K562 (cell line): ENCODE measurements around the gene DKK1. TPM values are rescaled to one million over a fixed set of nuclear protein-coding genes. Genes with fewer than 3 reads are reported as not detected.

Experiments
- ATAC-seq: fragments of 200-7000 bp; cut with Tn5 transposase; 3 replicates; pipeline ENCODE4 v1.9.1; 2020; ENCODE audit warnings: moderate library complexity
- BruUV-seq: library from RNA; stranded (reverse); fragments of 400-500 nt; replicated peaks from 2 replicates; lab custom pipeline; 2021; lab: Mats Ljungman, UMichigan
- CTCF ChIA-PET: fragments of 300-600 bp; formaldehyde crosslinking; extraction: SDS; loops from one replicate; lab custom pipeline; 2021; ENCODE audit warnings: low intra/inter-chr PET ratio; lab: Yijun Ruan, JAX
- POLR2A ChIA-PET: fragments of 300-600, 350-650 bp; sonication (Branson Sonifier 250); formaldehyde crosslinking; extraction: SDS; loops from one replicate; lab custom pipeline; 2021; ENCODE audit warnings: antibody characterized with exemption, inconsistent platforms; lab: Yijun Ruan, JAX
- DNase-seq, 4 experiments: peaks; one replicate each; pipeline versions ENCODE4 v3.0.0 to v3.0.0-alpha.2; 2011 to 2018; ENCODE audit warnings: low spot score in 3 of 4, mixed read lengths in 3 of 4; ENCODE audit errors: extremely low read depth in 1 of 4
- FAIRE-seq: peaks from 2 replicates; lab custom pipeline; 2011; peaks lifted over from hg19 to GRCh38; lab: Jason Lieb, UNC
- H2AFZ ChIP-seq: 2 replicates; pipeline ENCODE4 v1.6.0; 2011; ENCODE audit warnings: low read depth, low read length, control low read depth, inconsistent platforms
- H3K27ac ChIP-seq: fragments of 200-600 bp; 3 replicates; pipeline ENCODE4 v1.8.0; 2011; ENCODE audit warnings: low read depth, mild to moderate bottlenecking, control low read depth, inconsistent platforms, low read length, moderate library complexity, mixed read lengths; ENCODE audit errors: extremely low read depth
- H3K27me3 ChIP-seq, 2 experiments: fragments of 300-600 bp in 1 of 2; 2 replicates in 1 of 2; 3 replicates in 1 of 2; pipeline versions ENCODE4 v1.6.0 to v1.8.0; 2011; ENCODE audit warnings: inconsistent platforms in 2 of 2, low read length in 2 of 2, mild to moderate bottlenecking in 1 of 2, mixed read lengths in 1 of 2, moderate library complexity in 1 of 2; ENCODE audit not compliant: control insufficient read depth in 2 of 2, insufficient read depth in 2 of 2
- H3K36me3 ChIP-seq: fragments of 300-600 bp; 3 replicates; pipeline ENCODE4 v1.8.0; 2011; ENCODE audit warnings: mild to moderate bottlenecking, low read length, inconsistent platforms; ENCODE audit not compliant: control insufficient read depth, insufficient read depth
- H3K4me1 ChIP-seq, 2 experiments: fragments of 200-600 bp in 1 of 2; replicated peaks in 1 of 2; 2 replicates in 1 of 2; 3 replicates in 1 of 2; pipeline versions ENCODE4 v1.5.1 to v1.8.0; 2011; ENCODE audit warnings: inconsistent platforms in 2 of 2, low read length in 2 of 2, mild to moderate bottlenecking in 1 of 2, mixed read lengths in 1 of 2, moderate library complexity in 1 of 2; ENCODE audit not compliant: control insufficient read depth in 2 of 2, insufficient read depth in 2 of 2
- H3K4me2 ChIP-seq: 2 replicates; pipeline ENCODE4 v1.6.1; 2011; ENCODE audit warnings: low read length, control low read depth, inconsistent platforms, mixed read lengths; ENCODE audit not compliant: insufficient read depth
- H3K4me3 ChIP-seq: fragments of 200-600 bp; sonication (generic), shearing (Covaris generic); 2 replicates; pipeline ENCODE4 v1.5.1; 2016; ENCODE audit warnings: control low read depth, inconsistent platforms
- H3K79me2 ChIP-seq: fragments of 200-600 bp; 3 replicates; pipeline ENCODE4 v1.8.0; 2011; ENCODE audit warnings: low read length, inconsistent platforms; ENCODE audit not compliant: control insufficient read depth, insufficient read depth
- H3K9ac ChIP-seq, 2 experiments: 2 replicates each; pipeline versions ENCODE4 v1.6.0 to v1.6.1; 2011; ENCODE audit warnings: low read depth in 2 of 2, low read length in 2 of 2, control low read depth in 1 of 2, inconsistent platforms in 1 of 2, mild to moderate bottlenecking in 1 of 2, mixed read lengths in 1 of 2; ENCODE audit not compliant: insufficient read depth in 1 of 2
- H3K9me1 ChIP-seq: one replicate; pipeline ENCODE4 v1.6.0; 2011; ENCODE audit warnings: inconsistent platforms, mild to moderate bottlenecking, low read length, moderate library complexity; ENCODE audit not compliant: control insufficient read depth, insufficient read depth
- H3K9me3 ChIP-seq: replicated peaks from 2 replicates; pipeline ENCODE4 v1.5.1; 2011; ENCODE audit warnings: low read depth, low read length, inconsistent platforms; ENCODE audit not compliant: control insufficient read depth, insufficient read depth
- H4K20me1 ChIP-seq: replicated peaks from 2 replicates; pipeline ENCODE4 v1.6.1; 2011; ENCODE audit warnings: low read length, inconsistent platforms, mixed read lengths; ENCODE audit not compliant: control insufficient read depth, insufficient read depth
- BACH1 ChIP-seq: fragments of 200-800 bp; sonication (Bioruptor generic); IDR thresholded peaks from 2 replicates; pipeline ENCODE4 v1.6.1; 2016; ENCODE audit warnings: missing genetic modification characterization, missing compliant biosample characterization
- CLOCK ChIP-seq: fragments of 250-450 bp; sonication (Bioruptor Pico); IDR thresholded peaks from 2 replicates; pipeline ENCODE4 v1.4.0; 2020; ENCODE audit warnings: mild to moderate bottlenecking, moderate library complexity, borderline replicate concordance
- DLX4 ChIP-seq: fragments of 250-450 bp; sonication (Bioruptor Pico); IDR thresholded peaks from 2 replicates; pipeline ENCODE4 v1.6.1; 2021; ENCODE audit warnings: mild to moderate bottlenecking
- HDAC1 ChIP-seq, 2 experiments: fragments of 450-650 bp; IDR thresholded peaks; 2 replicates each; pipeline ENCODE4 v1.6.1; 2016 to 2017; ENCODE audit warnings: inconsistent platforms in 1 of 2, mild to moderate bottlenecking in 1 of 2, moderate library complexity in 1 of 2
- HDGF ChIP-seq: fragments of 450-650 bp; IDR thresholded peaks from 2 replicates; pipeline ENCODE4 v1.6.1; 2016
- MLX ChIP-seq, 2 experiments: fragments of 450-650 bp in 1 of 2; sonication (generic) in 1 of 2; formaldehyde crosslinking; conservative IDR thresholded peaks; 2 replicates each; pipeline versions ENCODE4 v1.4.0 to v1.8.1; 2020 to 2022; ENCODE audit warnings: mild to moderate bottlenecking in 1 of 2, missing genetic modification reagents in 1 of 2
- NFE2 ChIP-seq: IDR thresholded peaks from 2 replicates; pipeline ENCODE4 v1.6.1; 2014; ENCODE audit warnings: antibody characterized with exemption, low read depth
- RBM39 ChIP-seq: fragments of 200-400 bp; formaldehyde crosslinking; optimal IDR thresholded peaks from 2 replicates; pipeline ENCODE3; 2018; ENCODE audit warnings: low read depth, low read length
- SMARCC2 ChIP-seq: fragments of 450-650 bp; IDR thresholded peaks from 2 replicates; pipeline ENCODE4 v1.6.1; 2017; ENCODE audit warnings: antibody characterized with exemption, moderate library complexity, mild to moderate bottlenecking, low read depth
- SRSF1 ChIP-seq: fragments of 200-400 bp; formaldehyde crosslinking; IDR thresholded peaks from 2 replicates; pipeline ENCODE4 v1.6.1; 2017; ENCODE audit warnings: mild to moderate bottlenecking, low read depth, low read length, moderate library complexity
- TCF7 ChIP-seq: sonication (generic); IDR thresholded peaks from 2 replicates; pipeline ENCODE4 v1.6.1; 2016; ENCODE audit warnings: antibody characterized with exemption, borderline replicate concordance
- WGBS: fragments of 100-300 bp; shearing (Covaris generic); methylation state at CpG from one replicate; pipeline ENCODE4 v1.1.6; 2016; ENCODE audit warnings: low coverage, mixed read lengths; ENCODE audit not compliant: insufficient coverage; ENCODE audit errors: missing lambda C conversion rate; 5-methylcytosine and 5-hydroxymethylcytosine counted together
- in situ Hi-C: fragments of 300-500 bp; cut with MboI; formaldehyde crosslinking; loops from 4 replicates; pipeline ENCODE4 v1.15.0; 2018; ENCODE audit warnings: inconsistent platforms, mixed read lengths
- intact Hi-C: fragments of 100-400 bp; cut with micrococcal nuclease; formaldehyde crosslinking; loops from 2 replicates; pipeline ENCODE4 v1.14.2; 2022
- polyA plus RNA-seq, 8 experiments: library from polyadenylated mRNA; depleted of rRNA in 4 of 8; stranded (reverse) in 5 of 8; unstranded in 3 of 8; fragments of >200 nt; fragmentation: Nextera tagmentation in 2 of 8; fragmentation: Illumina TruSeq in 1 of 8; extraction: Ambion mirVana in 2 of 8; extraction: Trizol in 1 of 8; gene quantifications; 2 replicates each; pipeline versions ENCODE4 v1.2.1 to v1.2.3, GENCODE V29; 2011 to 2014; ENCODE audit warnings: inconsistent platforms in 1 of 8, missing spikeins in 1 of 8
- total RNA-seq, 7 experiments: library from RNA; depleted of rRNA in 6 of 7; stranded (reverse); fragments of >200 nt in 6 of 7; fragmentation: Illumina TruSeq in 2 of 7; extraction: Trizol in 2 of 7; gene quantifications; 2 replicates each; pipeline versions ENCODE4 v1.2.1 to v1.2.3, GENCODE V29; 2011 to 2021; ENCODE audit warnings: low replicate concordance in 1 of 7

The DKK1 gene
- total and polyA plus RNA-seq, 9 of the 15 experiments (the other 6 are each of a cell fraction or from before 2014, with no cell fraction given) = 0.13 TPM; not detected in 8

- peaks cover 0 to 3% of the 10 kb centered on the region in 2 experiments; a peak in 1 of 5 replicates for H3K4me1 ChIP-seq
- no peaks in the 10 kb centered on the region for H4K20me1 ChIP-seq
- 0% methylated on average over 5 of the region's 5 CpGs for whole genome bisulfite sequencing
- no peaks in the 10 kb centered on the region for H3K79me2 ChIP-seq
- H3K36me3 ChIP-seq = no peaks in the 10 kb centered on the region
- POLR2A ChIA-PET = interaction anchor here (1.1 kb wide), 1 partner anchor 81 kb away, joined by 3 read pairs; no protein-coding TSS in a partner anchor
- no peaks in the 10 kb centered on the region for H3K9me1 ChIP-seq
- TF ChIP-seq HDGF (no peak), TCF7 (no peak), CLOCK (CRISPR knock-in tag) (no peak), RBM39 (no peak), NFE2 (no peak), DLX4 (CRISPR knock-in tag) (no peak), HDAC1 (IDR thresholded peaks at IDR 0.05) (no peak), BACH1 (no peak), SMARCC2 (no peak), SRSF1 (no peak), MLX (CRISPR knock-in tag; conservative IDR thresholded peaks at IDR 0.05) (no peak)
- H3K9ac ChIP-seq = no peak overlapping the region
- H3K27ac ChIP-seq = no peak overlapping the region
- in situ Hi-C loops (no loop called here), intact Hi-C loops (no loop called here)
- no peaks in the 10 kb centered on the region for H3K27me3 ChIP-seq
- CTCF ChIA-PET = no interaction called here
- no peak for ATAC-seq
- H3K4me2 ChIP-seq = no peak overlapping the region
- FAIRE-seq = no peak
- DNase-seq = no peak
- no peak overlapping the region for H3K4me3 ChIP-seq
- BruUV-seq = no TSS peak
- H3K9me3 ChIP-seq = no peaks in the 10 kb centered on the region; the same call in 1 of the 2 replicates
- H2AFZ ChIP-seq = no peak overlapping the region
Measured at GRCh38 chr10:52318136-52318701, 4.1 kb downstream of the DKK1 start.
